Measurements from ENCODE around the gene MAN2B2.

DNA sequence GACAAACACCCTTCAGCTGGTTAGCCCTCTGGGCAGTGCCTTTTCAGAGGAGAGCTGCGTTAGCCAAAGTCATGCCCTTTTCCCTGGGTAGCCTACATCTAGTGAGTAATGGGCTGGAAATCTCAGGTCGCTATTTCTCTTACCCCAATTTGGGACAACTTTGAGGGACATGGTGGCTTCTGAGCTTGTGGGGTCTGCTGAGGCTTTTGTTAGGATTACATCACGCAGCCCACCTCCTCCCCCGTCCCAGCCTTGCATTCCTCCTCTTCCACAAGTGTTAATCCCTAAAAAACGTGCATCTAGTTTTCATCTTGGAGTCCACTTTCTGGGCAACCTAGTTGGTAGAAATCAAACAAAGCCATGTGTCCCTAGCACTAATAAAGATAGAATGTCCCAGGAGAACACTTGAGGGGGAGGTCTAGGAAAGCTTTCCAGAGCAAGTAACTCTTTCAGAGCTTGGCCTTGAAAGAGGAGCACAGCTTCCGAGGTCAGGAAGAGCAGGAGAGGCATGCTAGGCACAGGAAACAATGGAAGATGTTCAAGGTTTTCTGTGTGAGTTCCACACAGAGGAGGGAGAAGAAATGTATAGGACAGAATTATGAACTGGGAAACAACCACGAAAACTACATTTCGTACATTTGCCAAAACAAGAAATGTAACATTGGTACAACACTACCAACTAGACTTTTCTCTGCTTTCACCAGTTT, 68.3 kb downstream of the MAN2B2 start:
- no peak for TF ChIP-seq CTCF (conservative IDR thresholded peaks at IDR 0.05)
- TF ChIP-seq EZH2 (IDR thresholded peaks at IDR 0.05; ENCODE audit: low read depth), result no peak

Data from PC-9 (cell line).